Measurements from ENCODE around the gene HYOU1.
A peak's percentile ranks its signal among the peaks of the same experiment; 100 is the strongest.

HYOU1 gene

DNA sequence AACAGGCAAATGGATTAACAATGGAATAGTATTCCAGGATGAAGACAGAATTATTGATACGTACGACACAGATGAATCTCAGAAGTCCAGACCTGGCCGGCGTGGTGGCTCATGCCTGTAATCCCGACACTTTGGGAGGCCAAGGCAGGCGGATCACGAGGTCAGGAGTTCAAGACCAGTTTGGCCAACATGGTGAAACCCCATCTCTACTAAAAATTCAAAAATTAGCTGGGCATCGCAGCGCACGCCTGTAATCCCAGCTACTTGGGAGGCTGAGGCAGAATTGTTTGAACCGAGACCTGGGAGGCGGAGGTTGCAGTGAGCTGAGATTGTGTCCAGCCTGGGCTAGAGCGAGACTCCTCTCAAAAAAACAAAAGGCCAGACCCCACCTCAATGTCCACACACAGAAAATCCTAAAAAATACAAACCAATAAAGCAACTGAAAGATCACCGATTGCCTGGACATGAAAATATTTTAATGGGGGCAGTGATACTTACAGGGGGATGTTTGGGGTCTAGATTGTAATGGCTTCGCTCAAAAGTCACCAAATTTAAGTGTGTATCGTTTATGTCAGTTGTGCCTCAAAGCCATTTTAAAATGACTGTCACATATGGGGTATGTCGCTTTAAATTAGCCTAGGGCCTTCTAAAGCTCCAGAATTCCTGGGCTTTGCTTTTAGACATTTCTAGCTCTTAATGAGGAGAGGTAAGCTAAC is 42.6 kb downstream of the HYOU1 start:
- no peak for DNase-seq (ENCODE audit: low read depth)
- no peak overlapping the region for H3K4me3 ChIP-seq (ENCODE audit: low read depth, low read length)
- TF ChIP-seq, protein P1, sequence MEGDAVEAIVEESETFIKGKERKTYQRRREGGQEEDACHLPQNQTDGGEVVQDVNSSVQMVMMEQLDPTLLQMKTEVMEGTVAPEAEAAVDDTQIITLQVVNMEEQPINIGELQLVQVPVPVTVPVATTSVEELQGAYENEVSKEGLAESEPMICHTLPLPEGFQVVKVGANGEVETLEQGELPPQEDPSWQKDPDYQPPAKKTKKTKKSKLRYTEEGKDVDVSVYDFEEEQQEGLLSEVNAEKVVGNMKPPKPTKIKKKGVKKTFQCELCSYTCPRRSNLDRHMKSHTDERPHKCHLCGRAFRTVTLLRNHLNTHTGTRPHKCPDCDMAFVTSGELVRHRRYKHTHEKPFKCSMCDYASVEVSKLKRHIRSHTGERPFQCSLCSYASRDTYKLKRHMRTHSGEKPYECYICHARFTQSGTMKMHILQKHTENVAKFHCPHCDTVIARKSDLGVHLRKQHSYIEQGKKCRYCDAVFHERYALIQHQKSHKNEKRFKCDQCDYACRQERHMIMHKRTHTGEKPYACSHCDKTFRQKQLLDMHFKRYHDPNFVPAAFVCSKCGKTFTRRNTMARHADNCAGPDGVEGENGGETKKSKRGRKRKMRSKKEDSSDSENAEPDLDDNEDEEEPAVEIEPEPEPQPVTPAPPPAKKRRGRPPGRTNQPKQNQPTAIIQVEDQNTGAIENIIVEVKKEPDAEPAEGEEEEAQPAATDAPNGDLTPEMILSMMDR (IDR thresholded peaks at IDR 0.05; ENCODE audit: control insufficient read depth, extremely low read depth, insufficient read depth): no peak

- DNase-seq (ENCODE audit: low read depth): no peak
- TF ChIP-seq, protein P1 (IDR thresholded peaks at IDR 0.05; ENCODE audit: control insufficient read depth, extremely low read depth, insufficient read depth): no peak
- H3K4me3 ChIP-seq (ENCODE audit: low read depth, low read length): no peak overlapping the region
Observed at GRCh38 chr11:119012629-119013170, 44.3 kb downstream of the HYOU1 start.

GRCh38 chr11:119011476-119012053 is 45.4 kb downstream of the HYOU1 start:
- no peak overlapping the region for H3K4me3 ChIP-seq (ENCODE audit: low read depth, low read length)
- no peak for DNase-seq (ENCODE audit: low read depth)
- TF ChIP-seq, protein P1 (IDR thresholded peaks at IDR 0.05; ENCODE audit: control insufficient read depth, extremely low read depth, insufficient read depth): no peak

DNA sequence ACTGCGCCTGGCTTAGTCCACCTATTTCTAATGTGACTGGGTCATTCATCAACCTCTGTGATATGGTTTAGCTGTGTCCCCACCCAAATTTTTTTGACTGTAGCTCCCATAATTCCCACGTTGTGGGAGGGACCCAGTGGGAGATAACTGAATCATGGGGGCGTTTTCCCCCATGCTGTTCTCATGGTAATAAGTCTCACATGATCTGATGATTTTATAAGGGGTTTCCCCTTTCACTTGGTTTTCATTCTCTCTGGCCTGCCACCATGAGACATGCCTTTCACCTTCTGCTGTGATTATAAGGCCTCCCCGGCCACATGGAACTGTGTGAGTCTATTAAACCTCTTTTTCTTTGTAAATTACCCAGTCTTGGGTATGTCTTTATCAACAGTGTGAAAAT is 50.3 kb downstream of the HYOU1 start:
- H3K4me3 ChIP-seq (ENCODE audit: low read depth, low read length): no peak overlapping the region
- DNase-seq (ENCODE audit: low read depth): no peak
- TF ChIP-seq, protein P1 (IDR thresholded peaks at IDR 0.05; ENCODE audit: control insufficient read depth, extremely low read depth, insufficient read depth): no peak

DNA sequence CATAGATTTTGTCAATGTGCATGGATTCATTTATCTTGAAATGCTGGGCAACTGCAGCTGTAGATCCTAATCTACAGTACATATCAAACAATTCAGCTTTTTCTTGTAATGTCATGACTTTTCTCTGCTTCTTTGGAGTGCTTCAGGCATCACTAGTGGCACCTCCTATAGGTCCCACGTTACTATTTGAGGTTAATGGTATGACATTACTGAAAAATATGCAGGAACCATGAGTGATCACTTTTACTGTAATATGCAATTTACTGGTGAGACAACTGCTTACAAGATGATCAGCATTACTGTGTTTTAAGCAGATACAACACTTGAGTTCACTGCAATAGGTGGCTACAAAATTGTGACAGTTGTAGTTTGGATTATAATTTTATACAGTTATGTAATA is 56.1 kb downstream of the HYOU1 start:
- DNase-seq (ENCODE audit: low read depth): no peak
- TF ChIP-seq, protein P1 (IDR thresholded peaks at IDR 0.05; ENCODE audit: control insufficient read depth, extremely low read depth, insufficient read depth): no peak
- no peak overlapping the region for H3K4me3 ChIP-seq (ENCODE audit: low read depth, low read length)

GRCh38 chr11:118998822-118999221 is 58.2 kb downstream of the HYOU1 start:
- DNase-seq (ENCODE audit: low read depth): no peak
- TF ChIP-seq, protein P1 (IDR thresholded peaks at IDR 0.05; ENCODE audit: control insufficient read depth, extremely low read depth, insufficient read depth): no peak

More at GRCh38 chr11:118998822-118999221, 58.2 kb downstream of the HYOU1 start:
- H3K4me3 ChIP-seq (ENCODE audit: low read depth, low read length): peak overlapping the region; percentile 80
